GM19463 (cell line): ENCODE measurements around the gene LPXN.
"Not testable (repeated sequence)": the region's sequence is repeated elsewhere in the genome, so short reads cannot be mapped to it uniquely, and the experiment has no call there.

ENCODE experiments used
- ATAC-seq: cut with Tn5 transposase; IDR thresholded peaks from one replicate; pipeline ENCODE4 v1.9.1; 2021; ENCODE audit warnings: mild to moderate bottlenecking, moderate library complexity; ENCODE audit not compliant: unreplicated experiment

The LPXN gene

DNA sequence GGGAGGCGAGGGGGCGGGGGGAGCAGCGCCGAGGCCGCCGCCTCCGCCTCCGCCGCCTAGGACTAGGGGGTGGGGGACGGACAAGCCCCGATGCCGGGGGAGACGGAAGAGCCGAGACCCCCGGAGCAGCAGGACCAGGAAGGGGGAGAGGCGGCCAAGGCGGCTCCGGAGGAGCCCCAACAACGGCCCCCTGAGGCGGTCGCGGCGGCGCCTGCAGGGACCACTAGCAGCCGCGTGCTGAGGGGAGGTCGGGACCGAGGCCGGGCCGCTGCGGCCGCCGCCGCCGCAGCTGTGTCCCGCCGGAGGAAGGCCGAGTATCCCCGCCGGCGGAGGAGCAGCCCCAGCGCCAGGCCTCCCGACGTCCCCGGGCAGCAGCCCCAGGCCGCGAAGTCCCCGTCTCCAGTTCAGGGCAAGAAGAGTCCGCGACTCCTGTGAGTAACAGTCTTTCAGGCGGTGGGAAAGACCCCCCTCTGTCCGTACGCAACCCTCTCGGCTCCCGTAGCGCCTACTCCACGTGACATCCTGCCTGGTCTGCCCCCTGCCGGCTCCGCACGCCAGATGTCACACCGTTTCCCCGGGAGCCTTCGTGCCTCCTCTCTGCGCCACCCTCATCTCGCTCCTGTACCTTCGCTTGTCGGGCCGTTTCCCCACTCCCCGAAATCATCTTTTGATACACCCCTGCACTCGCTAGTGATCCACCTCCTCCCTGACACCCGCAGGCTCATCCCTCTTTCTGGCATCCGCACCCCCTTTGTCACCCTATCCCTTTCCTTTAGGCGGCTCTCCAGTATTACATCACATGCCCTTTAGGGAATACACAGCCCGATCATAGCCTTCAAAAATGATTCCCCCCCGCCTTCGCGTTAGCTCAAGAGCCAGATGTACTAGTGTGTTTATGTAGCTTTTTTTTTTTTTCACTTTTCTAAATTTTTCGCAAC, 3.8 kb upstream of the LPXN start:
- ATAC-seq, result peak; percentile 32

DNA sequence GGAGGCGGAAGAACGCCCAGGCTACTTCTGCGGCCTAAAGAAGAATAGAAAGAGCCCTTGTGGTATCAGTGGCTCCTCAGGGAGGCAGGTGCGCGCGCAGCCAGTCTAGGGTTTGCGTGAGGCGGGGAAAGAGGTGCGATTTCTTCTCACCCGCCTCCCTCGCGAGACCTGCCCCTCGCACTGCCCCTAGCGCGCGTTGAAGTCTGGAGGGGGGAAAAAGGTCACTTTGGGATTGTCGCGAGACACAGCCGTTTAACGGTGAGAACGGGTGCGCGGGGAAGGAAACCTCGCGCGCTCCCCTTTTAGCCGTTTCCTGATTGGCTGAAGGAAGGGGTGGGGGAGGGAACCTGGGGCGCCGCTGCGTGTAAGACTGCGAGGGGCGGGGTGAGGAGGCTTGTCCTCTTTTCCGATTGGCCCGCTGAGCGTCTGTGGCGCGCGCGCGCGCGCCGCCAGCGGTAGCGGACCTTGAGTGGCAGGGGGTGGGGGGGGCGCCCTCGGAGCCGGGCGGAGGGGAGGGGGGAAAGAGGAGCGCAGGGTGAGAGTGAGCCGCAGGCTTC, 3.1 kb upstream of the LPXN start, which contains the start of gene ZFP91:
Gene ZFP91 (plus strand): TSS at position 429 of the 557 bp plus-strand sequence. CDS start 219 bp downstream, outside the sequence.
- ATAC-seq, result peak; percentile 40

DNA sequence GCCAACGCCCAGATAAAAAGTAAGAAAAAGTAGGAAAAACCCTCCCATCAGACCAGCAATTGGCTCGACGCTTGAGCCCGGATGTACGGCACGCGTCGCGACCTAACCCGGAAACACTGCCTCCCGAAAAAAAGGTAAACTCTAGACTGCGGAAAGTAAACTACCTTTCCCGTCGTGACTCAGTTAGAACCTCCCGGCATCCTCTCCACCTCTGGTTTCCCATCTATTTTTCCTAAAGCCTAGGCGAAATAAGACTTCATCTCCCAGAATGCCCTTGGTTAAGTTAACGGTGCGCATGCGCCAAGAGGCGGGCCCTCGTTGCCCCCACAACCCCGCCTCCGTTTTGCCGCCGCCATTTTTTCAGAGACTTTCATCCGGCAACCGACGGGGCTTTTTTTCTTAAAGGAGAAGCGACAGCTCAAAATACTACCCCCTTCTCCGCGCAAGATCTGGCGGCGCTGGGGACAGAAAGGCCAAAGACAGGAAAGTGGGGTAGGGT, 2.5 kb upstream of the LPXN start:
- no peak for ATAC-seq

GRCh38 chr11:58577555-58578135, 2.0 kb upstream of the LPXN start:
- ATAC-seq, result peak; percentile 46

- ATAC-seq, result no peak
These were observed 1.3 kb upstream of the LPXN start for GRCh38 chr11:58576887-58577471.

- ATAC-seq, result no peak
These were observed 775 bp downstream of the LPXN start for GRCh38 chr11:58574881-58575280.

DNA sequence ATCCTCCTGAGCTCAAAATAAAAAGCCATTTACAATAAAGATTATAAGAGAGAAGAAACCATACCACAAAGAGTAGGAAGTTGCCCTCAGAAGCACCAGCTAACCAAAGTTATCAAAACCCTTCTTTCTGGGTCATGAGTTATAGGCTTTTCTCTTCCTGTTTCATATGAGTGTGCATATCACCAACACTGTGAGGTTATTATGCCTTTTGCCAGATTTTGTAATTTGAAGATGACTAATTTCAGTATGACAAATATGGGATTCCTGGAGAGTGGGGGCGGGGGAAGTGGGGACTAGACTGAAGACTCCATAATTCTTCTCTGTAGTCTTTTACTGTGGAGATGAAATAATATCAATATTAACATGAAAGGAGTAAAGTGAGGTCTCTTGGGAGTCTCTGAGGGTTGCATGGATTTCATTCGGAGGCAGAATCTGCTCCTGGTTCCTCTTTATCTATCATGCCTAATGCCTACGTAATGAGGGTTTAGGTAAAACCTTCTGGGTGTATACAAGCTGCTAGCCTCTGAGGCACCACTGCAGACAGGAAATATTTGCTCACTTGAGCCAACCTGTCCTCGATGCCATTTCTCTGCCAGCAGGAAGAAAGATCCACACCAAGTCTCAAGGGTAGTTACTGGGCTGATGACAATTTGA, 2.1 kb downstream of the LPXN start:
- ATAC-seq, result peak; percentile 22

DNA sequence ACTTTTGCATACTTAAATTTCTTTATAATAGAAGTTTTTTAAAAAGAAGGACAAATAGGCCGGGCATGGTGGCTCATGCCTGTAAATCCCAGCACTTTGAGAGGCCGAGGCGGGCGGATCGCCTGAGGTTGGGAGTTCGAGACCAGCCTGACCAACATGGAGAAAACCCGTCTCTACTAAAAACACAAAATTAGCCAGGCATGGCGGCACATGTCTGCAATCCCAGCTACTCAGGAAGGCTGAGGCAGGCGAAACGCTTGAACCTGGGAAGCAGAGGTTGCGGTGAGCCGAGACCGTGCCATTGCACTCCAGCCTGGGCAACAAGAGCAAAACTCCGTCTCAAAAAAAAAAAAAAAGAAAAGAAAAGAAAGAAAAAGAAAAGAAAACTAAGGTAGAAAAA, 2.8 kb downstream of the LPXN start:
- not testable (repeated sequence) for ATAC-seq

DNA sequence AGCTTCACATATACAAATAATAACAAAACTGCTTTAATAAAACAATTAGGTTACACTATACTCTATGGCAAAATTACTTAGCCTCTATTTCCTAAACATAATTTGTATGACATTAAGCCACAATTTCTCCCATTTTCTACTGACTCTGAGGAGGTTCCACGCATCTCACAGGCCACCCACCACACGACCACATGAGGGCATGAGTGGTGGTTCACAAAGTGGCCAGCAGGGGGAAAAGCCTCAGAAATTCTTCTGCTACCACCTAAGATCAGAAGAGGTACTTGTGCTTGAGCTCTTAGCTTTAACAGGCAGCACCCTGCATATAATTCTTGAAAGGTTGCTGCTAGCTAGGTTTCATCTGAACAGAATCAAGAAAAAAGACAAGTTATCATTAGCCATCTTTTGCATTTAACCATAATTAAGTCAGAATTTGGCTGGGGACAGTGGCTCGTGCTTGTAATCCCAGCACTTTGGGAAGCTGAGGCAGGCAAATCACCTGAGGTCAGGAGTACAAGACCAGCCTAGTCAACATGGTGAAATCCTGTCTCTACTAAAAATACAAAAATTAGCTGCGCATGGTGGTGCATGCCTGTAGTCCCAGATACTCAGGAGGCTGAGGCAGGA, 7.7 kb downstream of the LPXN start:
- ATAC-seq, result peak; percentile 92

- ATAC-seq, result no peak
These were observed 11.4 kb downstream of the LPXN start for GRCh38 chr11:58564231-58564630.

GRCh38 chr11:58562375-58562800, 13.3 kb downstream of the LPXN start:
- ATAC-seq, result peak; percentile 90

- no peak for ATAC-seq
These were observed 14.1 kb downstream of the LPXN start for GRCh38 chr11:58561394-58562098.

DNA sequence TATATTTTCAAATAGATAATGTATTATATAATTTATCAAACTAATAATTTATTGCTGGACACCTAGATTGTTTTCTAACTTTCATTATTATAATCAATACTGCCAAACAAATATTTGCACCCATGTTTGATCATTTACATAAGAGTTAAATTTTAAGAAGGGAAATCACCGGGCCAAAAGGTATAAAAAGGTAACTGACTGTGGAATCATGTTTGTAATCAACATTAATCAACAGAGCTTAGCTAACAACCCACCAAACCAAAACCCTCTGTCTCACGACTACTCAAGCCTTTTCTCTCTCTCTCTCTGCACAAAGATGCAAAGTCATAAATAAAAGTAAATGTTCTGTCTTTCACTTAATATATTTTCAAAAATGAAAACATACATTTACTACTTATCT, 14.8 kb downstream of the LPXN start:
- no peak for ATAC-seq

GRCh38 chr11:58549644-58550043, 26.0 kb downstream of the LPXN start:
- no peak for ATAC-seq

GRCh38 chr11:58546841-58547240, 28.8 kb downstream of the LPXN start:
- no peak for ATAC-seq

GRCh38 chr11:58531865-58532341, 43.8 kb downstream of the LPXN start:
- ATAC-seq, result no peak

GRCh38 chr11:58530236-58530635, 45.4 kb downstream of the LPXN start:
- ATAC-seq, result no peak

DNA sequence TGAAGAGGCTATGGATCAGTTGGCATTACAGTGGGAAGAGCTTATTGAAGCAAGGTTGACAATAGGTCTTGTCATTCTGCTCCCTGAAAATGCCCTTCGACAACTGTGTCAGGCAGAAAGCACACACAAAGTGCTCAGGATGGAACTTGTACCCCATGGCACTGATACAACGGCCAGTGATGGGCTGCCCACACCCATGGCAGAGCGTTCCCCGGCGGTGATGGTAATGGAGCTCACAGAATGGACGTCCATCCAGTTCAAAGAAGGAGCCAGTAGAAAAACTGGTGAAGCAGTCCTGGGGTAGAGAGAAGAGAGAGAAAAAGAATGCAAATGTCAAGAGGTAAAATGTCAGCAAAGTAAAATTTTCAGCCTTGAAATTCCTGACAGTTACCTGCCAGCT, 48.2 kb downstream of the LPXN start:
- no peak for ATAC-seq

DNA sequence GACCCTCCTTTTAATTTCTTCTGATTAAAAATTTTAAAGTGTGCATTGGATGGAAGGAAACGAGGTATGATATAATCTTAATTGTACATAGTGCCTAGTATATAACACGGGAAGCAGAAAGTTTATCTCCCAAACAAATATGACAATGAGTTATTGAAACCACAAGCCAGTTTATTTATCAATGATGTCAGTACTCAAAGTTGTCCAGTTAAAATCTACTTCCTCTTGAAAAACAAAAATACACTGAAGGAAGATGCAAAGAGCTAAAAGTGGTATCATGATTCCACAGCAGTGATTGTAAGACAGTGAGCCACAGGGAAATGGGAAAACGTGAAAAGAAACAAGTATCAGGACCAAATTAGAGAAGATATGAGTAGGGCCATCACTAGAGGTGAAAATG, 48.9 kb downstream of the LPXN start:
- no peak for ATAC-seq
